Measurements from ENCODE around the gene NCOA1. TPM values are rescaled to one million over a fixed set of nuclear protein-coding genes. Genes with fewer than 3 reads are reported as not detected.

The NCOA1 gene
- total and polyA plus RNA-seq, 4 experiments from 2014 or later, result 5.9 to 46.2 (median 34.8) TPM

GRCh38 chr2:24505534-24506275, 14.7 kb downstream of the NCOA1 start:
- no peak for DNase-seq
- H3K27ac Mint-ChIP-seq, result no peak overlapping the region
- H3K4me1 Mint-ChIP-seq, result peaks cover 59 to 75% (median 61%) of the 10 kb centered on the region in 4 donors
- H3K36me3 Mint-ChIP-seq, result peaks cover 1 to 3% of the 10 kb centered on the region in 2 donors
- intact Hi-C loops (cut with micrococcal nuclease), result no loop called here
- H3K4me1 ChIP-seq (ENCODE audit: insufficient read depth, low read length), result peaks cover 56% of the 10 kb centered on the region
- H3K9me3 ChIP-seq (ENCODE audit: control insufficient read depth in 1 of 2, low read length in 2 of 2), result no peaks in the 10 kb centered on the region
- no peak overlapping the region for H3K27ac ChIP-seq (ENCODE audit: low read depth, low read length)
- H3K27me3 ChIP-seq (ENCODE audit: insufficient read depth, low read length), result no peaks in the 10 kb centered on the region
- H3K36me3 ChIP-seq (ENCODE audit: insufficient read depth, low read length), result no peaks in the 10 kb centered on the region
- ChIA-PET CTCF (ENCODE audit: partially characterized antibody) (interaction anchor here (1.2 kb wide), 1 partner anchor 322 kb away, joined by 3 read pairs; no protein-coding TSS in a partner anchor), POLR2A (ENCODE audit: partially characterized antibody) (no interaction called here)
- H3K9me3 Mint-ChIP-seq, result no peaks in the 10 kb centered on the region
- H3K27me3 Mint-ChIP-seq, result no peaks in the 10 kb centered on the region
- H3K4me3 ChIP-seq (ENCODE audit: low read length in 2 of 2), result no peak overlapping the region
- H3K4me3 Mint-ChIP-seq, result peak overlapping the region in 2 of 8 donors; percentile 31 to 55

- no peak overlapping the region for H3K27ac Mint-ChIP-seq
Observed at GRCh38 chr2:24507549-24507948, 16.5 kb downstream of the NCOA1 start.

GRCh38 chr2:24508878-24509277, 17.8 kb downstream of the NCOA1 start:
- DNase-seq, result no peak
- Mint-ChIP-seq H3K9me3 (no peaks in the 10 kb centered on the region), H3K27ac (no peak overlapping the region), H3K4me3 (peak overlapping the region in 1 of 8 donors; percentile 48), H3K27me3 (no peaks in the 10 kb centered on the region), H3K36me3 (peaks cover 1 to 3% of the 10 kb centered on the region in 2 donors), H3K4me1 (peaks cover 61 to 87% (median 68%) of the 10 kb centered on the region in 4 donors)
- peaks cover 62% of the 10 kb centered on the region for H3K4me1 ChIP-seq (ENCODE audit: insufficient read depth, low read length)
- H3K27ac ChIP-seq (ENCODE audit: low read depth, low read length), result no peak overlapping the region
- ChIA-PET CTCF (ENCODE audit: partially characterized antibody) (no interaction called here), POLR2A (ENCODE audit: partially characterized antibody) (no interaction called here)
- no peaks in the 10 kb centered on the region for H3K27me3 ChIP-seq (ENCODE audit: insufficient read depth, low read length)
- no peak overlapping the region for H3K4me3 ChIP-seq (ENCODE audit: low read length in 2 of 2)
- no peaks in the 10 kb centered on the region for H3K36me3 ChIP-seq (ENCODE audit: insufficient read depth, low read length)
- intact Hi-C loops (cut with micrococcal nuclease), result no loop called here
- H3K9me3 ChIP-seq (ENCODE audit: control insufficient read depth in 1 of 2, low read length in 2 of 2), result no peaks in the 10 kb centered on the region

More at GRCh38 chr2:24507549-24507948, 16.5 kb downstream of the NCOA1 start:
- Histone ChIP-seq H3K27me3 (ENCODE audit: insufficient read depth, low read length) (no peaks in the 10 kb centered on the region), H3K4me1 (ENCODE audit: insufficient read depth, low read length) (peaks cover 65% of the 10 kb centered on the region), H3K27ac (ENCODE audit: low read depth, low read length) (no peak overlapping the region), H3K9me3 (ENCODE audit: control insufficient read depth in 1 of 2, low read length in 2 of 2) (no peaks in the 10 kb centered on the region), H3K36me3 (ENCODE audit: insufficient read depth, low read length) (no peaks in the 10 kb centered on the region), H3K4me3 (ENCODE audit: low read length in 2 of 2) (no peak overlapping the region)
- no peak for DNase-seq
- Mint-ChIP-seq H3K36me3 (peaks cover 1 to 3% of the 10 kb centered on the region in 2 donors), H3K4me3 (peak overlapping the region in 4 of 8 donors; percentile 9 to 55 (median 30)), H3K27me3 (no peaks in the 10 kb centered on the region), H3K9me3 (no peaks in the 10 kb centered on the region), H3K4me1 (peaks cover 63 to 81% (median 71%) of the 10 kb centered on the region in 4 donors)
- POLR2A ChIA-PET (ENCODE audit: partially characterized antibody), result interaction anchor here (0.5 to 1.2 kb wide), 2 partner anchors 11 to 14 kb away, joined by 3 to 4 read pairs; no protein-coding TSS in a partner anchor
- CTCF ChIA-PET (ENCODE audit: partially characterized antibody), result interaction anchor here (0.6 to 0.9 kb wide), 3 partner anchors 21 to 125 kb away, joined by 3 to 5 read pairs (median 3); no protein-coding TSS in a partner anchor
- intact Hi-C loops (cut with micrococcal nuclease), result no loop called here

GRCh38 chr2:24509425-24509824, 18.4 kb downstream of the NCOA1 start:
- H3K27me3 Mint-ChIP-seq, result no peaks in the 10 kb centered on the region
- CTCF ChIA-PET (ENCODE audit: partially characterized antibody), result no interaction called here
- peak overlapping the region in 1 of 8 donors; percentile 2 for H3K4me3 Mint-ChIP-seq

GRCh38 chr2:24509840-24510239, 18.8 kb downstream of the NCOA1 start:
- Histone ChIP-seq H3K4me3 (ENCODE audit: low read length in 2 of 2) (no peak overlapping the region), H3K36me3 (ENCODE audit: insufficient read depth, low read length) (no peaks in the 10 kb centered on the region), H3K27me3 (ENCODE audit: insufficient read depth, low read length) (no peaks in the 10 kb centered on the region), H3K4me1 (ENCODE audit: insufficient read depth, low read length) (peaks cover 58% of the 10 kb centered on the region), H3K27ac (ENCODE audit: low read depth, low read length) (no peak overlapping the region), H3K9me3 (ENCODE audit: control insufficient read depth in 1 of 2, low read length in 2 of 2) (no peaks in the 10 kb centered on the region)
- Mint-ChIP-seq H3K27ac (no peak overlapping the region), H3K27me3 (no peaks in the 10 kb centered on the region), H3K4me3 (peak overlapping the region in 1 of 8 donors; percentile 5), H3K9me3 (no peaks in the 10 kb centered on the region), H3K4me1 (peaks cover 58 to 84% (median 68%) of the 10 kb centered on the region in 4 donors), H3K36me3 (peaks cover 1 to 3% of the 10 kb centered on the region in 2 donors)
- POLR2A ChIA-PET (ENCODE audit: partially characterized antibody), result no interaction called here
- intact Hi-C loops (cut with micrococcal nuclease), result no loop called here
- DNase-seq, result no peak
- CTCF ChIA-PET (ENCODE audit: partially characterized antibody), result no interaction called here

More at GRCh38 chr2:24509425-24509824, 18.4 kb downstream of the NCOA1 start:
- Histone ChIP-seq H3K9me3 (ENCODE audit: control insufficient read depth in 1 of 2, low read length in 2 of 2) (no peaks in the 10 kb centered on the region), H3K4me3 (ENCODE audit: low read length in 2 of 2) (no peak overlapping the region), H3K4me1 (ENCODE audit: insufficient read depth, low read length) (peaks cover 58% of the 10 kb centered on the region), H3K27ac (ENCODE audit: low read depth, low read length) (no peak overlapping the region), H3K36me3 (ENCODE audit: insufficient read depth, low read length) (no peaks in the 10 kb centered on the region), H3K27me3 (ENCODE audit: insufficient read depth, low read length) (no peaks in the 10 kb centered on the region)
- H3K36me3 Mint-ChIP-seq, result peaks cover 1 to 3% of the 10 kb centered on the region in 2 donors
- POLR2A ChIA-PET (ENCODE audit: partially characterized antibody), result no interaction called here
- H3K4me1 Mint-ChIP-seq, result peaks cover 60 to 84% (median 66%) of the 10 kb centered on the region in 4 donors
- no peaks in the 10 kb centered on the region for H3K9me3 Mint-ChIP-seq
- intact Hi-C loops (cut with micrococcal nuclease), result no loop called here
- H3K27ac Mint-ChIP-seq, result peak overlapping the region in 1 of 7 donors; percentile 60
- DNase-seq, result no peak

GRCh38 chr2:24510771-24511170, 19.7 kb downstream of the NCOA1 start:
- Histone ChIP-seq H3K27me3 (ENCODE audit: insufficient read depth, low read length) (no peaks in the 10 kb centered on the region), H3K4me1 (ENCODE audit: insufficient read depth, low read length) (peaks cover 55% of the 10 kb centered on the region), H3K27ac (ENCODE audit: low read depth, low read length) (no peak overlapping the region), H3K9me3 (ENCODE audit: control insufficient read depth in 1 of 2, low read length in 2 of 2) (no peaks in the 10 kb centered on the region), H3K36me3 (ENCODE audit: insufficient read depth, low read length) (no peaks in the 10 kb centered on the region), H3K4me3 (ENCODE audit: low read length in 2 of 2) (no peak overlapping the region)
- intact Hi-C loops (cut with micrococcal nuclease), result no loop called here
- Mint-ChIP-seq H3K4me1 (peaks cover 56 to 82% (median 69%) of the 10 kb centered on the region in 4 donors), H3K27ac (peak overlapping the region in 1 of 7 donors; percentile 69), H3K27me3 (no peaks in the 10 kb centered on the region), H3K36me3 (no peaks in the 10 kb centered on the region), H3K4me3 (peak overlapping the region in 6 of 8 donors; percentile 7 to 63 (median 28)), H3K9me3 (no peaks in the 10 kb centered on the region)
- POLR2A ChIA-PET (ENCODE audit: partially characterized antibody), result no interaction called here
- CTCF ChIA-PET (ENCODE audit: partially characterized antibody), result no interaction called here
- no peak for DNase-seq

GRCh38 chr2:24511198-24511597, 20.1 kb downstream of the NCOA1 start:
- intact Hi-C loops (cut with micrococcal nuclease), result no loop called here
- no peaks in the 10 kb centered on the region for H3K9me3 Mint-ChIP-seq
- no peaks in the 10 kb centered on the region for H3K27me3 Mint-ChIP-seq
- no peaks in the 10 kb centered on the region for H3K36me3 ChIP-seq (ENCODE audit: insufficient read depth, low read length)
- no peak for DNase-seq
- ChIA-PET POLR2A (ENCODE audit: partially characterized antibody) (no interaction called here), CTCF (ENCODE audit: partially characterized antibody) (no interaction called here)
- no peak overlapping the region for H3K27ac ChIP-seq (ENCODE audit: low read depth, low read length)
- no peak overlapping the region for H3K4me3 ChIP-seq (ENCODE audit: low read length in 2 of 2)
- H3K4me3 Mint-ChIP-seq, result peak overlapping the region in 7 of 8 donors; percentile 1 to 63 (median 38)
- no peaks in the 10 kb centered on the region for H3K27me3 ChIP-seq (ENCODE audit: insufficient read depth, low read length)
- H3K9me3 ChIP-seq (ENCODE audit: control insufficient read depth in 1 of 2, low read length in 2 of 2), result no peaks in the 10 kb centered on the region
- peaks cover 51% of the 10 kb centered on the region for H3K4me1 ChIP-seq (ENCODE audit: insufficient read depth, low read length)
- H3K27ac Mint-ChIP-seq, result peak overlapping the region in 1 of 7 donors; percentile 69
- peaks cover 55 to 78% (median 66%) of the 10 kb centered on the region in 4 donors for H3K4me1 Mint-ChIP-seq
- no peaks in the 10 kb centered on the region for H3K36me3 Mint-ChIP-seq

All from CD4-positive, alpha-beta memory T cell (primary cell).